GM12878 (cell line): ENCODE data around the gene GID4. TPM values are rescaled to one million over a fixed set of nuclear protein-coding genes. Genes with fewer than 3 reads are reported as not detected.

Source experiments
- ATAC-seq: fragments of 200-7000 bp; cut with Tn5 transposase; 3 replicates; pipeline ENCODE4 v1.9.1; 2020; ENCODE audit warnings: mild to moderate bottlenecking, moderate library complexity
- BruUV-seq: library from RNA; stranded (reverse); fragments of 400-500 nt; replicated peaks from 2 replicates; lab custom pipeline; 2021; lab: Mats Ljungman, UMichigan
- CTCF ChIA-PET: fragments of 300-600 bp; sonication (Branson Sonifier 250); formaldehyde crosslinking; extraction: SDS; loops from one replicate; lab custom pipeline; 2021; ENCODE audit warnings: inconsistent platforms; lab: Yijun Ruan, JAX
- POLR2A ChIA-PET: fragments of 350-600 bp; formaldehyde crosslinking; extraction: SDS; loops from one replicate; lab custom pipeline; 2021; ENCODE audit warnings: inconsistent platforms; lab: Charles Lee
- RAD21 ChIA-PET: fragments of 300-600 bp; sonication (Branson Sonifier 250); formaldehyde crosslinking; loops from one replicate; lab custom pipeline; 2023; ENCODE audit warnings: antibody characterized with exemption; ENCODE audit not compliant: unreplicated experiment; lab: Charles Lee
- SMC1A ChIA-PET: fragments of 300-600 bp; sonication (Branson Sonifier 250); formaldehyde crosslinking; loops from one replicate; lab custom pipeline; 2023; ENCODE audit not compliant: unreplicated experiment, uncharacterized antibody; lab: Charles Lee
- DNase-seq: peaks from one replicate; pipeline ENCODE4 v3.0.0-alpha.2; 2011; ENCODE audit warnings: low read depth, low spot score
- FAIRE-seq: peaks from 3 replicates; lab custom pipeline; 2011; peaks lifted over from hg19 to GRCh38; lab: Jason Lieb, UNC
- H2AFZ ChIP-seq: 2 replicates; pipeline ENCODE4 v1.6.0; 2011; ENCODE audit warnings: low read depth, low read length, control low read depth; ENCODE audit not compliant: control insufficient read depth
- H3K27ac ChIP-seq: 2 replicates; pipeline ENCODE4 v1.5.1; 2011; ENCODE audit warnings: control low read depth; ENCODE audit not compliant: control insufficient read depth, insufficient read depth
- H3K27me3 ChIP-seq, 2 experiments: replicated peaks in 1 of 2; 2 replicates each; pipeline versions ENCODE4 v1.6.0 to v1.6.1; 2011; ENCODE audit warnings: low read length in 1 of 2; ENCODE audit not compliant: control insufficient read depth in 2 of 2, insufficient read depth in 2 of 2
- H3K36me3 ChIP-seq, 2 experiments: 2 replicates each; pipeline ENCODE4 v1.5.1; 2011; ENCODE audit warnings: low read length in 1 of 2; ENCODE audit not compliant: control insufficient read depth in 2 of 2, insufficient read depth in 2 of 2
- H3K4me1 ChIP-seq: 2 replicates; pipeline ENCODE4 v1.6.1; 2011; ENCODE audit warnings: mild to moderate bottlenecking, low read length, moderate library complexity, mixed read lengths; ENCODE audit not compliant: control insufficient read depth, insufficient read depth
- H3K4me2 ChIP-seq: 2 replicates; pipeline ENCODE4 v1.6.0; 2011; ENCODE audit warnings: control low read depth; ENCODE audit not compliant: control insufficient read depth, insufficient read depth
- H3K4me3 ChIP-seq: fragments of 200-600 bp; sonication (generic); 2 replicates; pipeline ENCODE4 v1.5.1; 2016
- H3K79me2 ChIP-seq: 2 replicates; pipeline ENCODE4 v1.6.0; 2011; ENCODE audit warnings: low read length; ENCODE audit not compliant: control insufficient read depth, insufficient read depth
- H3K9ac ChIP-seq: 2 replicates; pipeline ENCODE4 v1.8.0; 2011; ENCODE audit warnings: low read length, control low read depth, mixed read lengths; ENCODE audit not compliant: control insufficient read depth, insufficient read depth
- H3K9me3 ChIP-seq: replicated peaks from 3 replicates; pipeline ENCODE4 v1.5.1; 2011; ENCODE audit warnings: mild to moderate bottlenecking, low read length; ENCODE audit not compliant: control insufficient read depth, insufficient read depth
- H4K20me1 ChIP-seq: 2 replicates; pipeline ENCODE4 v1.6.0; 2011; ENCODE audit not compliant: control insufficient read depth, insufficient read depth
- CBX5 ChIP-seq: sonication (generic); IDR thresholded peaks from 2 replicates; pipeline ENCODE4 v1.6.1; 2016; ENCODE audit warnings: low read depth, moderate library complexity, mild to moderate bottlenecking, inconsistent platforms
- CHD1 ChIP-seq: IDR thresholded peaks from 2 replicates; pipeline ENCODE4 v1.6.1; 2012; ENCODE audit warnings: low read depth, low read length, improper control_type of control experiment
- CHD2 ChIP-seq: IDR thresholded peaks from 2 replicates; pipeline ENCODE4 v1.6.1; 2011; ENCODE audit warnings: low read depth, low read length, improper control_type of control experiment, borderline replicate concordance
- DPF2 ChIP-seq: fragments of 450-650 bp; IDR thresholded peaks from 2 replicates; pipeline ENCODE4 v1.6.1; 2017; ENCODE audit warnings: mild to moderate bottlenecking
- ETV6 ChIP-seq, 2 experiments: fragments of 450-650 bp in 1 of 2; IDR thresholded peaks in 1 of 2; conservative IDR thresholded peaks in 1 of 2; 2 replicates each; pipeline ENCODE4 v1.6.1; 2014; ENCODE audit warnings: antibody characterized with exemption in 1 of 2, borderline replicate concordance in 1 of 2, low read depth in 1 of 2, mild to moderate bottlenecking in 1 of 2, moderate library complexity in 1 of 2
- FOS ChIP-seq: IDR thresholded peaks from 3 replicates; pipeline ENCODE4 v1.6.1; 2011; ENCODE audit warnings: borderline replicate concordance; ENCODE audit not compliant: insufficient read length; ENCODE audit errors: extremely low read depth
- JUNB ChIP-seq: IDR thresholded peaks from 2 replicates; pipeline ENCODE4 v1.6.1; 2016; ENCODE audit warnings: antibody characterized with exemption, mild to moderate bottlenecking
- KDM1A ChIP-seq: fragments of 200-600 bp; sonication (generic); IDR thresholded peaks from 2 replicates; pipeline ENCODE4 v1.6.1; 2016; ENCODE audit warnings: borderline replicate concordance
- MYB ChIP-seq: fragments of 150-350 bp; IDR thresholded peaks from 2 replicates; pipeline ENCODE4 v1.6.1; 2014; ENCODE audit warnings: mild to moderate bottlenecking, low read depth, low read length, borderline replicate concordance
- POU2F2 ChIP-seq: IDR thresholded peaks from 3 replicates; pipeline ENCODE4 v1.6.1; 2011; ENCODE audit warnings: low read depth, mild to moderate bottlenecking, low read length, borderline replicate concordance
- RBBP5 ChIP-seq: fragments of 200-600 bp; sonication (generic); conservative IDR thresholded peaks from 2 replicates; pipeline ENCODE4 v1.6.1; 2016
- SMARCA5 ChIP-seq: fragments of 450-650 bp; IDR thresholded peaks from 2 replicates; pipeline ENCODE4 v1.6.1; 2017; ENCODE audit warnings: mild to moderate bottlenecking
- SPI1 ChIP-seq: IDR thresholded peaks from 2 replicates; pipeline ENCODE4 v1.6.1; 2011; ENCODE audit warnings: low read depth, mild to moderate bottlenecking, low read length, moderate library complexity, borderline replicate concordance; ENCODE audit not compliant: insufficient read depth
- SRF ChIP-seq, 2 experiments: IDR thresholded peaks; 2 replicates each; pipeline ENCODE4 v1.6.1; 2011; ENCODE audit warnings: low read depth in 2 of 2, low read length in 2 of 2, mild to moderate bottlenecking in 1 of 2, moderate library complexity in 1 of 2
- WGBS: methylation state at CpG from one replicate; pipeline ENCODE4 v1.1.6; 2016; ENCODE audit warnings: low lambda C conversion rate; ENCODE audit not compliant: insufficient replicate concordance, insufficient coverage; ENCODE audit errors: missing lambda C conversion rate; 5-methylcytosine and 5-hydroxymethylcytosine counted together
- in situ Hi-C: fragments of 300-500 bp; cut with MboI; formaldehyde crosslinking; loops from 9 replicates; pipeline ENCODE4 v1.14.3; 2018; ENCODE audit warnings: mixed read lengths
- intact Hi-C: fragments of 100-400 bp; cut with micrococcal nuclease; formaldehyde crosslinking; loops from one replicate; pipeline ENCODE4 v1.14.2; 2022; ENCODE audit not compliant: unreplicated experiment
- polyA plus RNA-seq, 11 experiments: library from polyadenylated mRNA; depleted of rRNA in 4 of 11; unstranded in 6 of 11; stranded (reverse) in 5 of 11; fragments of >200 nt; fragmentation: Nextera tagmentation in 4 of 11; fragmentation: Illumina TruSeq in 1 of 11; extraction: Ambion mirVana in 4 of 11; extraction: Trizol in 1 of 11; gene quantifications; 1 replicate in 1 of 11; 2 replicates in 10 of 11; pipeline versions ENCODE4 v1.2.1 to v1.2.3, GENCODE V29; 2011 to 2016; ENCODE audit warnings: inconsistent platforms in 2 of 11, missing spikeins in 2 of 11, low read depth in 1 of 11
- total RNA-seq, 4 experiments: library from RNA; depleted of rRNA in 3 of 4; stranded (reverse); fragments of >200 nt in 3 of 4; fragmentation: Illumina TruSeq in 1 of 4; extraction: Trizol in 1 of 4; gene quantifications; 2 replicates each; pipeline versions ENCODE4 v1.2.1 to v1.2.3, GENCODE V29; 2013 to 2021
- TF ChIP-seq, protein P1 (sequence below): fragments of 450-650 bp; IDR thresholded peaks from 2 replicates; pipeline ENCODE4 v1.6.1; 2016; ENCODE audit warnings: mild to moderate bottlenecking, moderate library complexity, borderline replicate concordance
- TF ChIP-seq, protein P2 (sequence below): IDR thresholded peaks from 2 replicates; pipeline ENCODE4 v1.6.1; 2011; ENCODE audit warnings: mild to moderate bottlenecking, low read depth, low read length, moderate library complexity; ENCODE audit not compliant: insufficient replicate concordance
- TF ChIP-seq, protein P3 (sequence below): IDR thresholded peaks from 2 replicates; pipeline ENCODE4 v1.6.1; 2012; ENCODE audit warnings: low read depth, low read length, improper control_type of control experiment

Gene GID4
- total and polyA plus RNA-seq, 10 of the 15 experiments (the other 5 are each of a cell fraction or from before 2014, with no cell fraction given): 0.93 to 7.3 (median 3.6) TPM

DNA sequence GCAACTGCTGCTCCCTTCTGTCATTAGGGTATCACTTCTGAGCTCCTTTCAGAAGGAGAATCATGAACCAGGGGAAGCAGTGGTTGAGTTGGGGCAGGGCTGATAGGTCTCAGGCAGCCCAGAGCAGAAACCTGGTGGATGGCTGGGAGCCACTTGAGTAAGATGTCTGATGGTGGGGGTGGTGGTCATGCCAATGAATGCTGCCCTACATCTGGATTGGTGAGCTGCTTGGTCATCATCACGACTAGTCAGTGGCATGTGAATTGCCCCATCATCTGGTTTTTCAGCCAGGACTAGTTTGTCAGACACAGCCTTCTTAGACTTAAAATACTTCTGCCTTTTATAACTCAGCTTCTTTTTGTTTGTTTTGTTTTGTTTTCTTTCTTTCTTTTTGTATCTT is 2.6 kb downstream of the GID4 start:
- no peak overlapping the region for H3K4me3 ChIP-seq
- in situ Hi-C loops (no loop called here), intact Hi-C loops (no loop called here)
- ChIA-PET RAD21 (interaction anchor here (0.8 to 1.0 kb wide), 2 partner anchors 16 to 123 kb away, joined by 3 read pairs; no protein-coding TSS in a partner anchor), SMC1A (no interaction called here), CTCF (interaction anchor here (0.7 to 1.1 kb wide), 2 partner anchors 26 to 122 kb away, joined by 3 read pairs; no protein-coding TSS in a partner anchor), POLR2A (no interaction called here)
- no peaks in the 10 kb centered on the region for H3K27me3 ChIP-seq
- no peak for ATAC-seq
- no peak overlapping the region for H2AFZ ChIP-seq
- WGBS: 54% methylated on average over 1 of the region's 1 CpG
- no peak overlapping the region for H3K9ac ChIP-seq
- peaks cover 17% of the 10 kb centered on the region for H3K4me1 ChIP-seq
- BruUV-seq: no TSS peak
- no peak overlapping the region for H3K4me2 ChIP-seq
- no peaks in the 10 kb centered on the region for H3K9me3 ChIP-seq
- DNase-seq: no peak
- peaks cover 24% of the 10 kb centered on the region for H3K79me2 ChIP-seq
- no peaks in the 10 kb centered on the region for H4K20me1 ChIP-seq
- TF ChIP-seq MYB (no peak), SPI1 (no peak), CHD2 (no peak), DPF2 (no peak), ETV6 (conservative IDR thresholded peaks at IDR 0.05 in 1 of 2, IDR thresholded peaks at IDR 0.05 in 1 of 2; ENCODE audit: borderline replicate concordance in 1 of 2, low read depth in 1 of 2) (no peak), RBBP5 (no peak), FOS (no peak), SMARCA5 (no peak), JUNB (no peak), KDM1A (no peak), POU2F2 (no peak), CHD1 (no peak), SRF (IDR thresholded peaks at IDR 0.05; ENCODE audit: low read depth in 2 of 2, low read length in 2 of 2) (no peak), CBX5 (no peak)
- TF ChIP-seq, protein P1, sequence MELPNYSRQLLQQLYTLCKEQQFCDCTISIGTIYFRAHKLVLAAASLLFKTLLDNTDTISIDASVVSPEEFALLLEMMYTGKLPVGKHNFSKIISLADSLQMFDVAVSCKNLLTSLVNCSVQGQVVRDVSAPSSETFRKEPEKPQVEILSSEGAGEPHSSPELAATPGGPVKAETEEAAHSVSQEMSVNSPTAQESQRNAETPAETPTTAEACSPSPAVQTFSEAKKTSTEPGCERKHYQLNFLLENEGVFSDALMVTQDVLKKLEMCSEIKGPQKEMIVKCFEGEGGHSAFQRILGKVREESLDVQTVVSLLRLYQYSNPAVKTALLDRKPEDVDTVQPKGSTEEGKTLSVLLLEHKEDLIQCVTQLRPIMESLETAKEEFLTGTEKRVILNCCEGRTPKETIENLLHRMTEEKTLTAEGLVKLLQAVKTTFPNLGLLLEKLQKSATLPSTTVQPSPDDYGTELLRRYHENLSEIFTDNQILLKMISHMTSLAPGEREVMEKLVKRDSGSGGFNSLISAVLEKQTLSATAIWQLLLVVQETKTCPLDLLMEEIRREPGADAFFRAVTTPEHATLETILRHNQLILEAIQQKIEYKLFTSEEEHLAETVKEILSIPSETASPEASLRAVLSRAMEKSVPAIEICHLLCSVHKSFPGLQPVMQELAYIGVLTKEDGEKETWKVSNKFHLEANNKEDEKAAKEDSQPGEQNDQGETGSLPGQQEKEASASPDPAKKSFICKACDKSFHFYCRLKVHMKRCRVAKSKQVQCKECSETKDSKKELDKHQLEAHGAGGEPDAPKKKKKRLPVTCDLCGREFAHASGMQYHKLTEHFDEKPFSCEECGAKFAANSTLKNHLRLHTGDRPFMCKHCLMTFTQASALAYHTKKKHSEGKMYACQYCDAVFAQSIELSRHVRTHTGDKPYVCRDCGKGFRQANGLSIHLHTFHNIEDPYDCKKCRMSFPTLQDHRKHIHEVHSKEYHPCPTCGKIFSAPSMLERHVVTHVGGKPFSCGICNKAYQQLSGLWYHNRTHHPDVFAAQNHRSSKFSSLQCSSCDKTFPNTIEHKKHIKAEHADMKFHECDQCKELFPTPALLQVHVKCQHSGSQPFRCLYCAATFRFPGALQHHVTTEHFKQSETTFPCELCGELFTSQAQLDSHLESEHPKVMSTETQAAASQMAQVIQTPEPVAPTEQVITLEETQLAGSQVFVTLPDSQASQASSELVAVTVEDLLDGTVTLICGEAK: no peak
- TF ChIP-seq, protein P2, sequence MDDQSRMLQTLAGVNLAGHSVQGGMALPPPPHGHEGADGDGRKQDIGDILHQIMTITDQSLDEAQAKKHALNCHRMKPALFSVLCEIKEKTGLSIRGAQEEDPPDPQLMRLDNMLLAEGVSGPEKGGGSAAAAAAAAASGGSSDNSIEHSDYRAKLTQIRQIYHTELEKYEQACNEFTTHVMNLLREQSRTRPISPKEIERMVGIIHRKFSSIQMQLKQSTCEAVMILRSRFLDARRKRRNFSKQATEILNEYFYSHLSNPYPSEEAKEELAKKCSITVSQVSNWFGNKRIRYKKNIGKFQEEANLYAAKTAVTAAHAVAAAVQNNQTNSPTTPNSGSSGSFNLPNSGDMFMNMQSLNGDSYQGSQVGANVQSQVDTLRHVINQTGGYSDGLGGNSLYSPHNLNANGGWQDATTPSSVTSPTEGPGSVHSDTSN: no peak
- TF ChIP-seq, protein P3, sequence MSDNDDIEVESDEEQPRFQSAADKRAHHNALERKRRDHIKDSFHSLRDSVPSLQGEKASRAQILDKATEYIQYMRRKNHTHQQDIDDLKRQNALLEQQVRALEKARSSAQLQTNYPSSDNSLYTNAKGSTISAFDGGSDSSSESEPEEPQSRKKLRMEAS: no peak
- H3K36me3 ChIP-seq: peaks cover 0 to 2% of the 10 kb centered on the region in 2 experiments; a peak in 1 of 4 replicates
- no peak for FAIRE-seq
- no peak overlapping the region for H3K27ac ChIP-seq
